Measurements from ENCODE around the gene KCNH1.
"Not testable (repeated sequence)": the region's sequence is repeated elsewhere in the genome, so short reads cannot be mapped to it uniquely, and the experiment has no call there.

Gene KCNH1

GRCh38 chr1:211007830-211008229, 126.1 kb downstream of the KCNH1 start:
- no peak for DNase-seq

GRCh38 chr1:210995931-210996330, 138.0 kb downstream of the KCNH1 start:
- not testable (repeated sequence) for DNase-seq

- DNase-seq = no peak
Observed at GRCh38 chr1:210992837-210993236, 141.1 kb downstream of the KCNH1 start.

GRCh38 chr1:210989905-210990304, 144.0 kb downstream of the KCNH1 start:
- DNase-seq = no peak

- DNase-seq = no peak
Observed at GRCh38 chr1:210981490-210981889, 152.5 kb downstream of the KCNH1 start.

- no peak for DNase-seq
Observed at GRCh38 chr1:210980082-210980481, 153.9 kb downstream of the KCNH1 start.

- no peak for DNase-seq
Observed at GRCh38 chr1:210978974-210979354, 155.0 kb downstream of the KCNH1 start.

GRCh38 chr1:210978316-210978973, 155.5 kb downstream of the KCNH1 start:
- DNase-seq = no peak

- no peak for DNase-seq
Observed at GRCh38 chr1:210951279-210951678, 182.7 kb downstream of the KCNH1 start.

GRCh38 chr1:210949940-210950546, 183.9 kb downstream of the KCNH1 start:
- peak; percentile 27 for DNase-seq

GRCh38 chr1:210949489-210949888, 184.5 kb downstream of the KCNH1 start:
- no peak for DNase-seq

GRCh38 chr1:210949039-210949438, 184.9 kb downstream of the KCNH1 start:
- DNase-seq = no peak

- no peak for DNase-seq
Observed at GRCh38 chr1:210944252-210944651, 189.7 kb downstream of the KCNH1 start.

- no peak for DNase-seq
Observed at GRCh38 chr1:210942513-210942912, 191.4 kb downstream of the KCNH1 start.

- DNase-seq = no peak
Observed at GRCh38 chr1:210940081-210940617, 193.8 kb downstream of the KCNH1 start.

GRCh38 chr1:210938416-210938925, 195.5 kb downstream of the KCNH1 start:
- DNase-seq = no peak

- DNase-seq = no peak
Observed at GRCh38 chr1:210937846-210938245, 196.1 kb downstream of the KCNH1 start.

GRCh38 chr1:210935905-210936304, 198.0 kb downstream of the KCNH1 start:
- DNase-seq = no peak

- DNase-seq = no peak
Observed at GRCh38 chr1:210932104-210932503, 201.8 kb downstream of the KCNH1 start.

GRCh38 chr1:210922666-210923065, 211.3 kb downstream of the KCNH1 start:
- DNase-seq = no peak

- DNase-seq = no peak
Observed at GRCh38 chr1:210920716-210921694, 212.9 kb downstream of the KCNH1 start.

- no peak for DNase-seq
Observed at GRCh38 chr1:210920258-210920657, 213.7 kb downstream of the KCNH1 start.

- DNase-seq = no peak
Observed at GRCh38 chr1:210918893-210919292, 215.1 kb downstream of the KCNH1 start.
